Kidney epithelial cell (primary cell): ENCODE measurements around the gene TNNI3K. TPM values are rescaled to one million over a fixed set of nuclear protein-coding genes. Genes with fewer than 3 reads are reported as not detected.

Experiments used
- DNase-seq: peaks from one replicate; pipeline ENCODE4 v3.0.0-alpha.2; 2010; ENCODE audit warnings: low read depth
- H3K27me3 ChIP-seq: 2 replicates; pipeline ENCODE4 v1.6.0; 2011; ENCODE audit warnings: low read length; ENCODE audit not compliant: control insufficient read depth, insufficient read depth
- H3K36me3 ChIP-seq: 2 replicates; pipeline ENCODE4 v1.5.1; 2011; ENCODE audit warnings: low read length; ENCODE audit not compliant: control insufficient read depth, insufficient read depth
- H3K4me3 ChIP-seq: 2 replicates; pipeline ENCODE4 v1.5.1; 2011; ENCODE audit warnings: low read depth, mild to moderate bottlenecking, control low read depth, low read length
- CTCF ChIP-seq: IDR thresholded peaks from 2 replicates; pipeline ENCODE4 v1.5.1; 2011; ENCODE audit warnings: mild to moderate bottlenecking, moderate library complexity, low read length, control low read depth, inconsistent platforms; ENCODE audit not compliant: insufficient read depth, poor library complexity, severe bottlenecking
- total RNA-seq: library from RNA; depleted of rRNA; stranded (reverse); fragments of >200 nt; gene quantifications from 2 replicates; pipeline ENCODE4 v1.2.3, GENCODE V29; 2015

Gene TNNI3K
- total RNA-seq, 1 donor from 2014 or later: not detected

- DNase-seq: no peak
- Histone ChIP-seq H3K36me3 (no peaks in the 10 kb centered on the region), H3K27me3 (no peaks in the 10 kb centered on the region), H3K4me3 (no peak overlapping the region)
- TF ChIP-seq CTCF: no peak
Measured at GRCh38 chr1:74474585-74474984, 239.4 kb downstream of the TNNI3K start.

- Histone ChIP-seq H3K27me3 (no peaks in the 10 kb centered on the region), H3K4me3 (no peak overlapping the region), H3K36me3 (no peaks in the 10 kb centered on the region)
- TF ChIP-seq CTCF: no peak
- DNase-seq: no peak
Measured at GRCh38 chr1:74478979-74479378, 243.8 kb downstream of the TNNI3K start.

GRCh38 chr1:74480068-74480467, 244.9 kb downstream of the TNNI3K start:
- H3K36me3 ChIP-seq: no peaks in the 10 kb centered on the region
- H3K27me3 ChIP-seq: no peaks in the 10 kb centered on the region
- TF ChIP-seq CTCF: no peak
- DNase-seq: no peak
- no peak overlapping the region for H3K4me3 ChIP-seq

GRCh38 chr1:74481607-74482006, 246.4 kb downstream of the TNNI3K start:
- DNase-seq: no peak
- TF ChIP-seq CTCF: no peak
- H3K36me3 ChIP-seq: no peaks in the 10 kb centered on the region
- H3K27me3 ChIP-seq: no peaks in the 10 kb centered on the region
- no peak overlapping the region for H3K4me3 ChIP-seq

GRCh38 chr1:74485622-74486021, 250.4 kb downstream of the TNNI3K start:
- DNase-seq: no peak
- Histone ChIP-seq H3K4me3 (no peak overlapping the region), H3K27me3 (no peaks in the 10 kb centered on the region), H3K36me3 (no peaks in the 10 kb centered on the region)
- TF ChIP-seq CTCF: no peak

- Histone ChIP-seq H3K27me3 (no peaks in the 10 kb centered on the region), H3K4me3 (no peak overlapping the region), H3K36me3 (no peaks in the 10 kb centered on the region)
- DNase-seq: no peak
- no peak for TF ChIP-seq CTCF
Measured at GRCh38 chr1:74486036-74486435, 250.8 kb downstream of the TNNI3K start.
